ENCODE measurements around the gene OXSR1. TPM values are rescaled to one million over a fixed set of nuclear protein-coding genes. Genes with fewer than 3 reads are reported as not detected.

OXSR1 gene
- total RNA-seq, 4 donors from 2014 or later = 23.9 to 35.8 (median 29.9) TPM

- H3K27ac ChIP-seq = no peak overlapping the region
- peaks cover 0 to 79% (median 0%) of the 10 kb centered on the region in 3 donors for H3K36me3 ChIP-seq
- peaks cover 0 to 1% (median 0%) of the 10 kb centered on the region in 4 donors for H3K4me1 ChIP-seq
- WGBS, 2 donors = 84 to 96% methylated on average over 2 of the region's 2 CpGs
- no peaks in the 10 kb centered on the region for H3K9me3 ChIP-seq
- no peaks in the 10 kb centered on the region for H3K27me3 ChIP-seq
- TF ChIP-seq POLR2A (IDR thresholded peaks at IDR 0.05) (no peak), EP300 (IDR thresholded peaks at IDR 0.05) (no peak), CTCF (IDR thresholded peaks at IDR 0.05) (no peak)
- no peak for DNase-seq (ENCODE audit: low spot score in 2 of 2)
- H3K4me3 ChIP-seq = no peak overlapping the region
Observed at GRCh38 chr3:38250198-38250597, 84.9 kb downstream of the OXSR1 start.

DNA sequence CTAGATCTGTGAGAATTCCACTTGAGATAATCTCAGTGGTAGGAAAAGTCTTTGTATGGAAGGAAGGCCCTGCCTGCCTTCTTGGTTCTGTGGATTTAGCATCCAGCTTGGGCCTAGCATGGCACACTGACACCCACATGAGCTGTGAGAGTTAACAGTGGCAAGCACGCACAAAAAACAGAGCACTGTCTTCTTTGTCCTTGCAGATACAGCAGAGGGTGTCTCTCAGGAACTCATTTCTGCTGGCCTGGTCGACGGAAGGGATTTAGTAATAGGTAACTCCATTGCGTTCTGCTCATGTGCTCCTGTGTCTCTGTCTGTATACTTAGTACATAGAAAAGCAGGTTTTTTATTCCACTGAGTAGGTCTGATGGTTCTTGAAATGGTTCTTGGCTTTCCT is 85.9 kb downstream of the OXSR1 start:
- Histone ChIP-seq H3K36me3 (peaks cover 0 to 75% (median 0%) of the 10 kb centered on the region in 3 donors), H3K9me3 (no peaks in the 10 kb centered on the region), H3K4me3 (no peak overlapping the region), H3K27me3 (no peaks in the 10 kb centered on the region), H3K27ac (no peak overlapping the region), H3K4me1 (peaks cover 0 to 11% (median 0%) of the 10 kb centered on the region in 4 donors)
- no peak for DNase-seq (ENCODE audit: low spot score in 2 of 2)
- TF ChIP-seq POLR2A (IDR thresholded peaks at IDR 0.05) (no peak), EP300 (IDR thresholded peaks at IDR 0.05) (no peak), CTCF (IDR thresholded peaks at IDR 0.05) (no peak)
- 86% methylated on average over 4 of the region's 4 CpGs for WGBS, 2 donors

GRCh38 chr3:38253704-38254103 is 88.4 kb downstream of the OXSR1 start:
- 71 to 75% methylated on average over 4 of the region's 4 CpGs for WGBS, 2 donors
- peaks cover 0 to 13% (median 0%) of the 10 kb centered on the region in 4 donors for H3K4me1 ChIP-seq
- no peaks in the 10 kb centered on the region for H3K9me3 ChIP-seq
- no peak for DNase-seq (ENCODE audit: low spot score in 2 of 2)
- TF ChIP-seq CTCF (IDR thresholded peaks at IDR 0.05) (no peak), POLR2A (IDR thresholded peaks at IDR 0.05) (no peak), EP300 (IDR thresholded peaks at IDR 0.05) (no peak)
- no peak overlapping the region for H3K4me3 ChIP-seq
- H3K27ac ChIP-seq = no peak overlapping the region
- H3K27me3 ChIP-seq = no peaks in the 10 kb centered on the region
- H3K36me3 ChIP-seq = peaks cover 0 to 57% (median 0%) of the 10 kb centered on the region in 3 donors

DNA sequence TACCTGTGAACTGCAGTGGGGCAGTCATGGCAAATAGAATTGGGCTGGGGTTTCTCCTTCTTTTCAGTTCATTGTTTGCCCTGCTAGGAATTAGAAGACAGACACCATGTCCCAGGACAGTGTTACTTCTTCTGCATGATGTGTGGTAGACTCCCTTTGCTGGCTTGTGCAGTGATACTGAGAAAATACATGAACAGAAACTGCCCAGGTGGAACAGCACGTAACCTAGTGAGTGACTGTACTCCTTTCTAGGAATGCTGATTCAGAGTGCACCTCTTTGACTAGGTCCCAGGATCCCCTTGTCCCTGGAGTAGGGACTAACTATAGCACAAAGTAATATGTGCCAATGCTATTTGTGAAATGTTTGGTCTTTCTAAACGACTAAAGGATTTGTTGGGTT is 89.5 kb downstream of the OXSR1 start:
- no peak for DNase-seq (ENCODE audit: low spot score in 2 of 2)
- no peak overlapping the region for H3K27ac ChIP-seq
- WGBS, 2 donors = 83 to 89% methylated on average over 2 of the region's 2 CpGs
- H3K9me3 ChIP-seq = no peaks in the 10 kb centered on the region
- peaks cover 0 to 48% (median 0%) of the 10 kb centered on the region in 3 donors for H3K36me3 ChIP-seq
- H3K4me1 ChIP-seq = peaks cover 0 to 13% (median 0%) of the 10 kb centered on the region in 4 donors
- TF ChIP-seq EP300 (IDR thresholded peaks at IDR 0.05) = no peak
- no peak for TF ChIP-seq CTCF (IDR thresholded peaks at IDR 0.05)
- no peak for TF ChIP-seq POLR2A (IDR thresholded peaks at IDR 0.05)
- H3K4me3 ChIP-seq = no peak overlapping the region
- no peaks in the 10 kb centered on the region for H3K27me3 ChIP-seq

- peaks cover 0 to 44% (median 0%) of the 10 kb centered on the region in 3 donors for H3K36me3 ChIP-seq
- H3K27me3 ChIP-seq = no peaks in the 10 kb centered on the region
- DNase-seq (ENCODE audit: low spot score in 2 of 2) = peak in 1 of 2 donors; percentile 65
- WGBS, 2 donors = 36 to 58% methylated on average over 1 of the region's 1 CpG
- H3K27ac ChIP-seq = no peak overlapping the region
- H3K4me1 ChIP-seq = peaks cover 0 to 13% (median 0%) of the 10 kb centered on the region in 4 donors
- no peak overlapping the region for H3K4me3 ChIP-seq
- TF ChIP-seq CTCF (IDR thresholded peaks at IDR 0.05) = no peak
- no peak for TF ChIP-seq POLR2A (IDR thresholded peaks at IDR 0.05)
- TF ChIP-seq EP300 (IDR thresholded peaks at IDR 0.05) = no peak
- H3K9me3 ChIP-seq = no peaks in the 10 kb centered on the region
Observed at GRCh38 chr3:38255627-38256026, 90.3 kb downstream of the OXSR1 start.
